Fibroblast of skin of right biceps (primary cell): Measurements from ENCODE around the gene SLC35E4.
A peak's percentile ranks its signal among the peaks of the same experiment; 100 is the strongest.
"Not testable (repeated sequence)": the region's sequence is repeated elsewhere in the genome, so short reads cannot be mapped to it uniquely, and the experiment has no call there.

Experiments used
- DNase-seq: peaks from one replicate; pipeline ENCODE4 v3.0.0-alpha.2; 2013

Gene SLC35E4

DNA sequence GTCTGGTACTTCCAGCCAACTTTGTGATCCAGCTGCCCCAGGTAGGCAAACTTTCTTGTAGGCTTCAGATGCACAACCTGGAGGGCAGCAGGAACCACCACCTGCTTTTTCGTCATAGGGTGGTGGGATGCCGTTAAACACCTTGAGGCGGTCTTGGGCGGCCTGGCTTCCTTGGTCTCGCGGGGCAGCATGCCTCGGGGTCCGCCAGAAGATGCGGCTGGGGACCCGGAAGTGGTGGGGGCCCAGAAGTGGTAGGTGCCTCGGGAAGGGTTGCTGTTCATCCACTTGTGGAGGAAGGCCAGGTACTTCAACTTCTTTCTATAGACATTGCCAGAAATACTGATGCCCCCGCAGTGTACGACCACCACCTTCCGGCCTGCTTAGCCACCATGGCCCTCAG lies 18.8 kb downstream of the SLC35E4 start:
- DNase-seq = no peak

DNA sequence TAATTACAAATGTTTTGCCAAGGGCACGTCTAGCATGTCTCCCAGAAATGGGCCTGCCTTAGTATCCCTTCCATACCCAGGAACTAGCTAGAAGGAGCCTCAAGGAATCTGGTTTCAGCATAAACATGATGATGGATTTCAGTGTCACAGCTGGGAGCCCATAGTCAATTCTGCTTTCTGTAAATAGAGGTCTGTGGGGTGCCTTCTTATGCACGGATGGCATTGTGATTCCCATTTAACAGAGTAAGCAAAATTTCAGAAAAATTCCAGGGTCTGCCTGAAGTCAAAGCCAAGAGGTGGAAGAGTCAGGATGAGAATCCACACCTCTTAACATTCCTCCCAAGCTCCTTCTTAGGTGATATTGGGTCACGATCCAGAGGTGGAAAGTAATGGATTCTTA lies 20.0 kb downstream of the SLC35E4 start:
- no peak for DNase-seq

DNA sequence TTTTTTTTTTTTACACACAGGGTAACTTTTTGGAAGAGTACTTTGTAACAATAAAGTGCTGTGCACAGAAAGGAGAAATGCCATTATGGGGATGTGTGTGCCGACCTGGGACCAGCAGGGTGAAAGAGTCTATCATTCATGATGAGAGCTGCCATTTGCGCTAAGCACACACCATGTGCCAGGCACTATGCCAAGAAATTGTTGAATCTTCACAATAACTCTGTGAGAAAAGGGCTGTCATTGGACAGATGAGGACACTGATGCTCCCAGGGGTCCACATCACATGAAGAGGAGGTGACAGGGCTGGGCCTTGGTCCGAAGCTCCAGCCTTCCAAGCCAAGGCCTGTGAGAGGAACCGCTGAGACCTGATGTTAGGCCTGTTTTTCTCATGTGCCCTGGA lies 26.5 kb downstream of the SLC35E4 start:
- no peak for DNase-seq

DNA sequence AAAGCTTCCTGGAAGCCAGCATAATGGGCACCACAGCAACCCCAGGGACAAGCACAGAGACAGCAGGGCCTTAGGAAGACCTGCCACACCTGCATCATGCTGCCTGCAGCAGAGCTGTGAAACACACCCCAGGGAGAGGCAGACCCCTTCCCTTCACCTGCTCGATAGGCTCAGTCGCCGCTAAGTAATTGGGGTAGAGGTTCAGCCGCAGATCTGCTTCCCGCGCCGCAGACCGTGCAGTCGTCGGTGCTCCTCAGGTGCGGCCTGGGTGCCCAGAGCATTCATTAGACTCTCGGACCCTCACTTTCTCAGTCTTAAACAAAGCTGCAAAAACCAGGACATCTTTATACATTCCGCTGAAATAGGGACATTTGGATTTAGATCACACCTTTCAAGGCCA lies 29.2 kb downstream of the SLC35E4 start:
- DNase-seq = no peak

DNA sequence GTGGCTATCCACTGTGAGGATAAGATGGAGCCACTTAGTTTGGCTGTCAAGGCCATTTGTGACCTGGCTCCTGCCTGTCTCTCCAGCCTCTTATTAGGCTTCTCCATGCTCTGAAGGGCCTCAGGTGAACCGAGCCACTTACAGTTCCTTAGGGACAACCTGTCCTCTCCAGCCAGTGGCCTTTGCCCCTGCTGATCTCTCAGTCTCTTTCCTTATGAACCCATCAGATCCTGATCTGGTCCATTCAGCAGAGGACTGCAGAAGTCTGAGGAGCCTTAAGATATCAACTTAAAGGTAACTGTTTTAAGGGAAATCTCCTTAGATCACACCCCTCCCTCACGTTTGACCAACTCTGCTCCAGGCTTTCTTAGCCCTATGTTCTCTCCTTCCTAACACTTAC lies 29.7 kb downstream of the SLC35E4 start:
- DNase-seq = no peak

DNA sequence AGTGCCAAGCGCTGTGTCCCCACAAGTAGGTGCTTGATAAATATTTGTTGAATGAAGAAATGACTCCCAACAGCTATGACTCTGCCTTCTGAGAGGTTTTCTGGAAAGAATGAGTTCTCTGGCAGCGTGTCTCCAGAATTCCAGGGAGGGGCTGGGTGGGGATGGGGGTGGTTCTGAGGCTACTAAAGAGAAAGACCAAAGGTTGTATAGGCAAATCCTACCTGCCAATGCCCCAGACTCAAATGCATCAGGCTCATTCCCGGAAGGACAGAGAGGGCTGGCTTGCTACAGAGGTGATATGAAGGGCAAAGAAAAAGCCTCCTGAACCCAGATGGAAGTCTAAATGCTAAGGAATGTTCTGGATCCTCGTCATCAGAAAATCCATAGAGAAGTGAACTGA lies 30.2 kb downstream of the SLC35E4 start:
- DNase-seq = no peak

DNA sequence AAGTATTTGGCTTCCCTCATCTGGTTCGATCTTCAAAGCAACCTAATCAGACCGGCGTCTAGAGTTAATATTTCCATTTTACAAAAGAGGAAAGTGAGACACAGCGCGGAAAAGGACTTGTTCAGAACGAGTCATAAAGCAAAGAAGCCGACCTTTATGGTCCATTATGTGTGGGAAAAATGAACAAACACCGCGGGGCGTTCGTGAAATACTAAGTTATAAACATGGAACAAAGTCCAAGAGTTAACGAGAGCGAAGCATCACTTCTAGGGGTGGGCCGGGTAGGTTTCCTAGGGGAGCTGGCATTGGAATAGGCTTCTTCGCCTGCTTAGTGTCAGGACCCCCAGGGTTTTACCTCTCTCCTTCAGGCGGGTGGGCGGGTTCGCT lies 31.5 kb downstream of the SLC35E4 start:
- no peak for DNase-seq

DNA sequence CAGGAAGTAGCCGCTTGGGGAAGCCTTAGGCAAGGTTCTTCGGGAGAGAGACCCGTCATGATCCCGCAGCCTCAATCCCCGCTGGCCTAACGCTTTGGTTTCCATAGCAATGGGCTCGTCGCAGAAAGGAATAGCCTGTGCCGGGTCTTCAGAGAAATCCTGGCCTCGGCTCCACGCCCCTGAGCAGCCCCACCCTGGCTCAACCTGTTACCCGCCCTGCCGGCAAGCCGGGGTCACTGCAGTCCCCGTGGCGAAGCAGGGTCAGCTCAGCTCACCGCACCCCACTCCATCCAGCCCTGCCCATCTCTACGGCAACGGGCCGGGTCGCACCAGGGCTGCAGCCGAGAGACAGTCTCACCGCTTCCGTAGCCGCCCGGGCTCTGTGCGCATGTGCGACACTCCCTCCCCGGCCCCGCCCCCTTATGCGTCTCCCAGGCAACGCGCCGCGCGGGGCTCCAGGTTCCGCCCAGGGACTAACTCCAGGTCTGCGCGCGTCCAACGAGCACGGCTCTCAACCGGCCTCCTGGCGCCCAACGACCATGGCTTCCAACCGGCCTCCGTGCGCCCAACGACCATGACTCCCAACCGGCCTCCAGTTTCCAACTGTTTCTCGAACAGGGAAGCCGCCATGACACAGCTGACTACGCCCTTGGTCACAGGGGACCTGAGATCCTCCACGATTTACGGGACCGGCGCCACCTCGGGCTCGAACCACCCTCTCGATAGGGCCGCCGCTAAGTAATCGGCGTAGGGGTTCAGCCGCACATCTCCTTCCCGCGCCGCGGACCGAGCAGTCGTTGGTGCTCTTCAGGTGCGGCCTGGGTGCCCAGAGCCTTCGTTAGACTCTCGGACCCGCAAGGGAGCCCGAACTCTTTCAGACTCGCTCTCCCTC lies 32.2 kb downstream of the SLC35E4 start, which contains the start of gene DUSP18:
TSS of gene DUSP18 (minus strand) at position 382 of the 892 bp plus-strand sequence. CDS start 3,872 bp downstream, outside the sequence.
- DNase-seq = peak; percentile 88

DNA sequence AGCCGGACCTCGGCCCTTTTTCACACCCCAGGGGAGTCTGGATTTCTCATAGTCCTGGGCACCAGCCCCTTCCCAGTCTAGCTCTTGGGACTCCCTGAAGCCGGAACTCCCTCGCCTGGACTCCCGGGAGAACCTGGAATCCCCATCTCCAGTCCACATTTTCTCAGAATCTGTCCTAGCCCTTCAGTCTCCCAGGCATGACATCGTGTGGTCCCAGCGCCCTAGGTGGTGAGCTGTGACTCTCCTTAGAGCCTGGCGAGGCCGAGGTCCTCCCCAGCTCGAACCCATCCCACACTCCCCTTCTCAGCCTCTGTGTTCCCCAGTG lies 32.8 kb downstream of the SLC35E4 start:
- no peak for DNase-seq

DNA sequence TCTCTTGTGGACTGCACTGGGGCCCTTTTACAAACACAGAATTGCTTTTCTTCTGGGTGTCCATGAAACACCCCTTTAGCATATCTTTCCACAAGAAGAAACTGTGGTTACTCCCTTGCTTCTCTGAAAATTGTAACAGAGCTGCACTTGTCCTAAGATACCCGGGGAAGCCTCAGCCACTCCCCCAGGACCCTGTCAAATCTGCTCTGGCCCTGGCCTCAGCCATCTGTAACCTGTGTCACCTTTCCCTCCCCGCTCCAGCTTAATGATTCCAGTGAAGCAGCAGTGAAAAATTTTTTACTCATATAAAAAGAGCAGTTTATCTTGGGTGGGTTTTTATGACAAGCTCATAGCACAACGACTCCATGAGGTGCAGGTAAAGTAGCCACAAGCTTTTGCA lies 35.5 kb downstream of the SLC35E4 start:
- no peak for DNase-seq

DNA sequence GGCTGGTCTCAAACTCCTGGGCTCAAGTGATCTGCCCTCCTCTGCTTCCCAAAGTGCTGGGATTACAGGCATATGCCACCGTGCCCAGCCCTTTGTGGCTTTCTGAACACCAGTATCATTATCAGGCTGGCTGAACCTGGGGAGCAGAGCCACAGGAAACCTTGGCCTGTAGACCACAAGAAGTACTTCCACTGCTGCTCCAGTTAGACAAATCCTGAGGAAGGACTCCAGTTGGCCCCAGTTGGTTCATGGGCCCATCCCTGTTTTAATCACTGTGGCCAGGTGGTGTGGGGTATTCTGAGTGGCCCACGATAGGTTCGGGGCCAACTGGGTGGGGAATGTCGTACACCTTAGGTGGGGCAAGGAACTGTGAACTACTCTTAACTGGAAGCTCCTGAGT lies 37.6 kb downstream of the SLC35E4 start:
- DNase-seq = no peak

DNA sequence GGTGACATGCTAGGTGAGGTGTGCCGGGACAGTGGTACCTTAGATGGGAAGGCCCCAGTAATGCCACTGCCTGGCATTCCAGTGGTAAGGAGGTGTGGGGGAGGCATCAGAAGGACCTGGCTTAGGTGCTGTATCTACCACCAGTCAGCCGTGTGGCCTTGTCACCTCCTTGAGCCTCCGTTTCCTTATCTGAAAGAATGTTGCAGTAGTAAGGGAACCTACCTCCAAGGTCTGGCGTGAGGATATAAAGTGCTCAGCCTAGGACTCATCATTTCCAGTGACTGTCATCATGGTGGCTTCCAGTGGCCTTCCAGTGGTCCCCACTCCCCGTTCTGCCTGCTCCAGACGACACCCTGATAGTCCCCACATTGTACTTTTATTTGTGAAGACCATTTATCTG lies 38.9 kb downstream of the SLC35E4 start:
- DNase-seq = no peak

DNA sequence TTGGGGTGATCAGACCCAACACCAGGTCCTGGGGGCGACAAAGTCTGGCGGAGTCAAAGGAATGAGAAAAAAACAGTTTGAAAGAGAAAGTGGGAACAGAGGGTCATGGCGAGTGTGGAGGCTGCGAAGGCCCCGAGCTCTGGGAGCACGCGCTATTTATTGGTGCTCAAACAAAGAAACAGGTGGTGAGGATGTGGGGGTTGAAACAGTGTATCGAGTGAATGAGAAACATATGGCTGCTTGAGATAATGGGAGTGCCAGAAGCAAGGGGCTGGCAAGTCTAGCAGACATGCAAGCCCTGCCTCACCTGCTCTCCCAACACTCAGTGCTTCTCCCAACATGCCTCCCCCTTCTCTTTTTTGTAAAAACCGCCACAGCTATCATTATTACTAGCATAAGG lies 39.9 kb downstream of the SLC35E4 start:
- no peak for DNase-seq

DNA sequence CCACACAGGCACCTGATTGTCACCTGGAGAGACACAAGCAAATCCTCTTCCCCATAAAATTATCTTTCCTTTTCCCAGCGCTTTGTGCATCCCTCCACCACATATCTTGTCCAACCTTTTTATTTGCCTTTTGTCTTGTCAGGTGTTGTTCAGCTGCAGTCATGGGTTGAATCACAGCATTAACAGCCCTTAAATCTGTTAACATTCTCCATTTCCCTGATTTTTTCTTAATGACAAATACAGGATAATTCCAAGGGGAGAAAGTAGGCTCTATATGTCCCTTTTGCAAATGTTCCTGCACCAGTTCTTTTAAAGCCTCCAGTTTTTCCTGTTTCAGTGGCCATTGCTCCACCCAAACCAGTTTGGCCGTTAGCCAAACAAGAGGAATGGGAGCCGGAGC lies 41.0 kb downstream of the SLC35E4 start:
- DNase-seq = not testable (repeated sequence)

DNA sequence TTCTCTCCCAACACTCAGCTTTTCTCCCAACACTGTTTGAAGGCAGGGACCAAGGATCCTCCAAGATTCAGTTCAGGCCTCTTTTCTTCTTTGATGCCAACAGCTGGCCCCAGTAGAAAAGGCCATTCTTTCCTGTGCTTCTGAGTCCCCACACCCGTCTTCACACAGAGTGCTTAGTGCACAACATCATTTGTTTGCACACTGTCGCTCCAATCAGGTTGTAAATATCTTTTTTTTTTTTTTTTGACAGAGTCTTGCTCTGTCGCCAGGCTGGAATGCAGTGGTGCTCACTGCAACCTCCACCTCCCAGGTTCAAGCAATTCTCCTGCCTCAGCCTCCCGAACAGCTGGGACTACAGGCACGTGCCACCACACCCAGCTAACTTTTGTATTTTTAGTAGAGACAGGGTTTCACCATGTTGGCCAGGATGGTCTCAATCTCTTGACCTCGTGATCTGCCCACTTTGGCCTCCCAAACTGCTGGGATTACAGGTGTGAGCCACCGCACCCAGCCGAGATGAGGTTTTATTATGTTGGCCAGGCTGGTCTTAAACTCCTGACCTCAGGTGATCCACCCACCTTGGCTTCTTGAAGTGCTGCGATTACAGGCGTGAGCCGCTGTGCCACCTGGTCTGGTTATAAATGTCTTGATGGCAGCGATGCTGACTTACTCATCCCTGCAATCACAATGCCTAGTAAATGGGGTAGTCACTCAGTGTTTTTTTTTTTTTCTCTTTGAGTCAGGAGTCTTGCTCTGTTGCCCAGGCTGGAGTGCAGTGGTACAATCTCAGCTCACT lies 44.5 kb downstream of the SLC35E4 start:
- not testable (repeated sequence) for DNase-seq

DNA sequence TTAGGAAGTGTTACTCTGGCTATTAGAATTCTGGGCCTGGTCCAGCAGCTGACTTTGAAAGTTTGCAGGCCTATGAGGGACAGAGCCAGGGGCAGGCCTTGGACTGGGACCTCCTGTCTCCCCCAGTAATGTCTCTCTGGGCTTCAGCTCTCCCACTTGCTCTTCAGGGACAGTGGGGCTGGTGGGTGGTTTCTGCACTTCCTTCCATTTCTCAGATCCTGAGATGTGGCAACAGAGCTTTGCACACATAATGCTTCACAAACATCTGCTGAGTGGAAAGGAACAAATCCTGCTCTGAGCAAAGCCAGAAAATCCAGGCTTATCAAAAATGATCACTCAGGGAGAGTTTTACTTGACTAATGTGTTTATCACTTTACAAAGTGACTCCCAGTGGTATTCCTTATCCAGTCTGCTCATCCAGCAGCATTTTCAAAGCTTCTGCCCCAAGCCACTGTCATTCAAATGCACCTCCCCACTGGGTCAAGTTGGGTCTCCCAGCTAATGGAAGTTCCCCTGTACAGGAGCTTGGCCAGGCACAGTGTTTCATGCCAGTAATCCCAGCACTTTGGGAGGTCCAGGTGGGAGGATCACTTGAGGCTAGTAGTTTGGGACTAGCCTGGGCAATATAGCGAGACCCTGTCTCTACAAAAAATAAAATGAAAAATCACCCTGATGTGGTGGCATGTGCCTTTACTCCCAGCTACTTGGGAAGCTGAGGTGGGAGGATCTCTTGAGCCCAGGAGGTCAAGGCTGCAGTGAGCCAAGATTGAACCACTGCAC lies 45.6 kb downstream of the SLC35E4 start:
- no peak for DNase-seq

DNA sequence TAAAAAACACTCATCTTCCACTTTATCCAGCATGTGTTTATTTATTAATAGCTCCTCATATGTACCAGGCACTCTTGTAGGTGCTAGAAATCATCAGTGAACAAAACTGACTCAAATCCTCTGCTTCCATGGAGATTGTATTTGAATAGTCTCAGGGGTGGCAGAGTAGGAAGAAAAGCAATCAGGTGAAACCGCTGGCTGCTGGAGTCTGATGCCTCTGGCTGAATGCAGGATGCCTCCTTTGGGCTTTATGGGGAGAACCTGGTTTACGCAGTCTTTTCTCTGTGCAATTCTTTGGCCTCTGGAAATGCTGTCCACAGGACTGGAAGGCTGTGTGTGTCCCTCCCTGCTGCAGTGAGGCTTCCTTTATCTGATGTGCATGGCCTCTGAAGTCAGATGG lies 46.2 kb downstream of the SLC35E4 start:
- DNase-seq = no peak

DNA sequence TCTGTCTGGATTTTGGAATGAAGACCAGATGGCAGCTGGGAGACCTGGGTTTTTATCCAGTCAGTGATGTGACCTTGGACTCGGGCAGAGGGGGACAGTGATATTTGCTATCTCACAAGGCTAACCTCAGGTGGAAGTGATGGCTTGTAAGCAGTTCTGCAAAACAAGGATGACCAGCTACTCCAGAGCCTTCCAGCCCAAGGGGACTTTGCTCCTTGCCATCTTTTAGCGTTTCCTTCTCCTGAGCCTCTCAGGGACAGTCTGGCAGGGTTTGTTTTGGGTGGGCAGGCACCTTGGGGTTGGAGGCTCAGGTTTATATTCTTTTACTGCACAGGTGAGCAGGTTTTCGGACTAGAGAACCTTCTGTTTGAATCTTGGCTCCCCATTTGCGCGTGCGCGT lies 49.6 kb downstream of the SLC35E4 start:
- no peak for DNase-seq

DNA sequence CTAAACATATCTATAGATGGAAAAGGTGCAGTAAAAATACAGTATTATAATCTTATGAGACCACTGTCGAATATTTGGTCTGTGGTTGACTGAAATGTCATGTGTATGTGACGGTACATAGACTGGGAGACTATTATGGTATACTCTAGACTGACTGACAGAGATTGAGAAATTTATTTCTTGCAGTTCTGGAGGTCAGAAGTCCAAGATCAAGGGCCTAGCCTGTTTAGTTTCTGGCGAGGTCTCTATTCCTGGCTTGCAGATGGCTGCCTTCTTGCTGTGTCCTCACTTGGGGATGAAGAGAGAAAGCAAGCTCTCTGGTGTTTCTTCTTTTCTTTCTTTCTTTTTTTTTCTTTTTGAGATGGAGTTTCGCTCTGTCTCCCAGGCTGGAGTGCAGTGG lies 51.8 kb downstream of the SLC35E4 start:
- no peak for DNase-seq

DNA sequence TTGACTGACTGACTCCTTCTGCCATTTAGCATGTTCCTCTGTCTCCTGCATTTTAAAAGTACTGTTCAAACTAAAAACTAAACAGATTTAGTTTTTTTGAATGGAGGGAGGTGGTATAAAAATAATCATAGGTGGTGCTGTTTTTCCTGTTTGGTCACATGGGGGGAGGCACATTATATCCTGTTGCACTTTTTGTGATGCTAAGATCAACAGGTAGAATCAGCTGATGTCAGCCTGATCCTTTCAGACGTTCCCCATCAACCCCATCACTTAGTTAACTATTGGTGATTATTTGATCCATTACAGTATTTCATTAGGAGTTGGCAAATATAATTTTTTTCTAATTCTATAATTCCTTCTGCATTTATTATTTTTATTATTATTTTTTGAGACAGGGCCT lies 54.0 kb downstream of the SLC35E4 start:
- no peak for DNase-seq

DNA sequence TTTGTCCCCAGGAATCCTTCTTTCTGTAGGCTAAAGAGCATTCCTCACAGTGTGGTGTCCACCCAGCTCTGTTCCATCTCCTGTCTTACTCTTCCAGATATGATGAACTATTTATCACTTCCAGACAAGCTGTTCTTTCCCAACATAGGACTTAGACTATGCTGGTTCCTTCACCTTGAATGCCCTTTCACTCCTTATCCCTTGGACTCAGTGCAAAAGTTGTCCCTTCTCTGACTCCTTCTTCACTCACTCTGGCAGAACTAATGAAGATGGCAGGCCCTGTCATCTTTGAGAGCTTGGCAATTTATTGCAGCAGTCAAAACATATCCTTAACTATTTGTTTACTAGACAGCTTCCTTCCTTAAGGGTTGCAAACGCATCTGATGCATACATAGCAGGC lies 55.6 kb downstream of the SLC35E4 start:
- DNase-seq = no peak

DNA sequence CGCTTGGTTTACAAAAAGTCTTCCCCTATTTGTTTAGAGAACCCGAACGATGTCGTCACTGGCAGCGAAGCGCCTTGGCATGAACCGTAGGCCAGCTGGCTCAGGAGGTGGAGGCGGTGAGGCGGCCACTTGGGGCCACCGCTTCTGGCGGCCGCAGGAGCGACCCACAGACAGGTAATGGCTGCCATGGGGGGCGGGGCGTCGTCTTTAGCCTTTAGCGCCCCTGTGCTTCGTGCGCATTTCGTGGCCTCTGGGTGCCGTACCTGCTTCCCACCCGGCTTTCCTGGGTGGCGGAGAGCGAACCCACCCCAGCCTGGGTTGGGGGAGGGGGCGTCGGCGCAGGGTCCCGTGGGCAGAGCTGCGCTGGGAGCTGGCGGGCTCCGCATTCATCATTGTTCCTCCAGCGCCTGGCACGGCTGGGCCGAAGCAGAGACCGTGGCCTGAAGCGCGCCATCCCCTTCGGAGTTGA lies 58.6 kb downstream of the SLC35E4 start:
- DNase-seq = peak; percentile 18

DNA sequence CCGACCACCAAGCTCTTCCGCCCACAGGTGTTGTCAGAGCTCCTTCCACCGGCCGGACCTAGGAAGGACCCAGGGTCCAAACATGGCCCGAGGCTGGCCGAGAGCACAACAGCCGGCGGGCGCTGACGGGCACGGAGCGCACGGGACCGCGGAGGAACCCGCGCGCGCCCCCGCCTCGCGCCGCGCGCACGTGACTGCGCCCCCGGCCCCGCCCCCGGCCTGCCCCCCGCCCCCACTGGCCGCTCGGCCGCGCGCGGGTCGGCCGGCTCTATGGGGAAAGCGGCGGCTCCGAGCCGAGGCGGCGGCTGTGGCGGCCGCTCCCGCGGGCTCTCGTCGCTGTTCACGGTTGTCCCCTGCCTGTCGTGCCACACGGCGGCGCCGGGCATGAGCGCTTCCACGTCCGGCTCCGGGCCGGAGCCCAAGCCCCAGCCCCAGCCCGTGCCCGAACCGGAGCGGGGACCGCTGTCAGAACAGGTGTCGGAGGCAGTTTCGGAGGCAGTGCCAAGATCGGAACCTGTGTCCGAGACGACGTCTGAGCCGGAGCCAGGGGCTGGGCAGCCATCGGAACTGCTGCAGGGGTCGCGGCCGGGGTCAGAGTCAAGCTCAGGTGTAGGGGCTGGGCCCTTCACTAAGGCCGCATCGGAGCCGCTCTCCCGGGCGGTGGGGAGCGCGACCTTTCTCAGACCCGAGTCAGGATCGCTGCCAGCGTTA lies 59.2 kb downstream of the SLC35E4 start, which contains the start of gene OSBP2:
TSS of gene OSBP2 (plus strand) at position 235 of the 711 bp plus-strand sequence. CDS start at position 271, 36 bp downstream.
- DNase-seq = peak; percentile 10
